GM21367 (cell line): ENCODE measurements around the gene TMEM184B.
A peak's percentile ranks its signal among the peaks of the same experiment; 100 is the strongest.

Experiments used
- ATAC-seq: cut with Tn5 transposase; IDR thresholded peaks from one replicate; pipeline ENCODE4 v1.9.1; 2021; ENCODE audit not compliant: unreplicated experiment

Gene TMEM184B

DNA sequence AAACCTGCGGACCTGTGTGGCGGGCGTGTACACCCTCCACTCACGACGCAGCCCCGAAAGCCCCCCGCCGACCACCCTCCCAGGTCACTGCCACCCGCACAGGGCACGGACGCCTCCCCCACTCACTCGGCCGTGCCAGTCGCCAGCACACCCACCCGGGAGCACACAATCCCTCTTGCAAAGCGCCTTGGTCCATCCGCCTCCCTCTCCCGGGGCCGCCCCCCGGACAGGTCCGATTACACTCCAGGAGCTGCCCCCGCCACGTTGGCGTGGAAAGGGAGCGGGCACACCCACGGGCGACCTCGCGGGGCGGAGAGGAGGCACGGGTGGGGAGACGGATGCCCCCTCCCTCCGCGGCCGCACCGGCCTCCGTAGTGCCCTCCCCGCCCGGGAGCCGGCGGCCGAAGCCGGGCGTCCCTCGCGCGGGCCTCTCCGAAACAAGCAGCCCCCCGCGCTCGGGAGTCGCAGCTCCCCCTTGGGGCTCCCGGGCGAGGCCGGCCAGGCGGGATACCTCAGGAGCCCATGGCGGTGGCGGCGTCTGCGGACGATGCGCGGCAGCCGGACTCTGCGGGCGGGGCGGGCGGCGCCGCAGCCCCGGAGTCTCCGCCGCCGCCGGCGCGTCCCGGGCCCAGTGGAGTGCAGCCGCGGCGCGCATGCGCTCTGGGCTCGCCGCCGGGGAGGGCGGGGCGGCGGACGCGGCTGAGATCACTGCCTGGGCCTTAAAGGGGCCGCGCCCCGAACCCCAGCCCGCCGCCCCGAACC lies at the start of gene TMEM184B:
TMEM184B (minus strand) TSS at position 638 of the 762 bp plus-strand sequence. CDS start 25,049 bp downstream, outside the sequence.
- peak; percentile 51 for ATAC-seq

DNA sequence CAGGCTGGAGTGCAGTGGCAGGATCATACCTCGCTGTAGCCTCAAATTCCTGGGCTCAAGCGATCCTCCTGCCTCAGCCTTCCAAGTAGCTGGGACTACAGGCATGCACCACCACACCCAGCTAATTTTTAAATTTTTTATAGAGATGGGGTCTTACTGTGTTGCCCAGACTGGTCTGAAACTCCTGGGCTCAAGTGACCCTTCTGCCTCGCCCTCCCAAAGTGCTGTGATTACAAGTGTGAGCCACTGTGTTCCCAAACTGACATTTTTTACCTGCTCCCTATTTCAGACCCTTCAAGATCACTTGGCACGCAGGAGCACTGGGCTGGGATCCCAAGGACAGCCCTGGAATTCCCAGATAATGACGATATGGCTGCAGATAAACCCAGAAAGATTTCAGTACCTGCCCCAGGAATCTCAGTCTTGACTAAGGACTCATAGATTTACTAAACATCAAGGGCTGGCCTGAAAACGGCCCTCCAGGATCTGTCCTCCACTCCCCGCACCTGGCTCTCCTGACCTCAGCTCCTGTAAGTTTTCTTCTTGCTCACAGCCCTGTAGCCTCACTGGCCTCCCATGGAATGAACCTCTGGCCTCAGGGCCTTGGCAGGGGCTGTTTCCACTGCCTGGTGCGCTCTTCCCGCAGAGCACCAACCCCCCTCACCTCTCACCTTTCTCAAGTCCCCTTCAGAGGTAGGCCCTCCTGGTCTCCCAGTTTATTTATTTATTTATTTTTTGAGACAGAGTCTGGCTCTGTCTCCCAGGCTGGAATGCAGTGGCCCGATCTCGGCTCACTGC lies 48.0 kb upstream of the TMEM184B start:
- ATAC-seq, result no peak

DNA sequence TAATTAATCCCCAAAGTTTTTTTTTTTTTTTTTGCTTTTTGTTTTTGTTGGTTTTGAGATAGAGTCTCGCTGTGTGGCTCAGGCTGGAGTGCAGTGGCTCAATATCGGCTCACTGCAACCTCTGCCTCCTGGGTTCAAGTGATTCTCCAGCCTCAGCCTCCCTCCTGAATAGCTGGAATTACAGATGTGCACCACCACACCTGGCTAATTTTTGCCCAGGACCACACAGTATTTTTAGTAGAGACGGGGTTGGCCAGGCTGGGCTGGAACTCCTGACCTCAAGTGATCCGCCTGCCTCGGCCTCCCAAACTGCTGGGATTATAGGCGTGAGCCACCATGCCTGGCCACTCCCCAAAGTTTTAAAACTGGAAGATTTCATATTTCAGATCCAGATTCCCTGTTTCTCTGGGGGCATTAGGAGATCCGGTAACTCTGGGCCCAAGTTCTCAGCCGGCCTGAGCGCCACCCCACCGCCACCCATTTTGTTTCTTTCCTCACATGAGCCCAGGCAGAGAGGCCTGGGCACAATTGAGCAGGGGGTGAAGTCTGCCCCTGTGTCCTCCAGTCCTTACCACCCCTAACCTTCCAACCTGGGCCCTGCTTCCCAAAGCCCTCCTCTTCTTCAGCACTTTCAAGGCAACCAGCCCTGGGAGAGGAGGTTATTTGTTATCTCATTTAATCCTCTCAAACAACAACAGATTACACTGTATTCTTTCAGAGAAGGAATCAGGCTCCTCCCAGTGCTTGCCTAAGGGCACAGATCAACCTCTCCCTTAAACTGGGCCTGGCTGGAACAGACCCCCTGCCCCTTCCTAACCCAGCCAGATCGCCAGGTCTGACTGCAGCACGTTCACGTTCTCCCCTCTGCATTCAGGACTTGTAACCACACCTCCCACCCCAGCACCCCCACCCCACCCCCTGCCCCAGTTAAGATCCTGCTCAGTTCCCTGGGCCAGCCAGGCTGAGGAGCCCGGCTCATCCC lies 46.3 kb upstream of the TMEM184B start:
- ATAC-seq, result no peak

DNA sequence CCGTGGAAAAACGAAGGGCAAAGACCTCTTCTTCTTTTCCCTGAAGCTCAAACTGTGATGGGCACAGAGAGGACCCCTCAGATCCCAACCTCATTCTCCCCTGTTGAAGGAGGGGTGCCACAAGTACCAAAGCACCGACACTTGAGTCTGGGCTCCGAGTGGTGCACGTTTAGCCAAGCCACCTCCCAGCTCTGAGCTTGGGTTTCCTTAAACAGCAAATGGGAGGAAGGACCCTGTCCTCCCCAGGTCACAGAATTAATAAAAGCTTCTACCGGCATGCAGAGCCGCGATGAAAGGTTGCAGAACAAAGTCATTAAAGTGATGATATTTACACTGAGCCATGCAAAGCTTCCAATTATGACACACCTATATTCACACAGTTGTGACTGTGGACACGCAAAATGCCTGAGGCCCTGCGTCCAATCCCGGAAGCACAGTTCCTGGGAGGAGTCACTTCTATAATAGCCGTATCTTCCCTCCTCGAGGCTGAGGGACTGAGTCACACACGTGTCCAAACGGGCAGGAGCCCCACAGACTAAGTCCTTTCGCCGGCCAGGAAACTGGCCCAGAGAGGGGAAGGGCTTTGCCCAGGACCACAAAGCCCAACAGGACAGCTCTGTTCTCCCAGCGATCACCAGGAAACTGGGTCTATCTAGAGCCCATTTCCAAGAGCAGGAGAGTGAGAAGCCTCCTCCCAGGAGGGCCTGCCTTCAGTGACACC lies 45.3 kb upstream of the TMEM184B start:
- ATAC-seq, result no peak

DNA sequence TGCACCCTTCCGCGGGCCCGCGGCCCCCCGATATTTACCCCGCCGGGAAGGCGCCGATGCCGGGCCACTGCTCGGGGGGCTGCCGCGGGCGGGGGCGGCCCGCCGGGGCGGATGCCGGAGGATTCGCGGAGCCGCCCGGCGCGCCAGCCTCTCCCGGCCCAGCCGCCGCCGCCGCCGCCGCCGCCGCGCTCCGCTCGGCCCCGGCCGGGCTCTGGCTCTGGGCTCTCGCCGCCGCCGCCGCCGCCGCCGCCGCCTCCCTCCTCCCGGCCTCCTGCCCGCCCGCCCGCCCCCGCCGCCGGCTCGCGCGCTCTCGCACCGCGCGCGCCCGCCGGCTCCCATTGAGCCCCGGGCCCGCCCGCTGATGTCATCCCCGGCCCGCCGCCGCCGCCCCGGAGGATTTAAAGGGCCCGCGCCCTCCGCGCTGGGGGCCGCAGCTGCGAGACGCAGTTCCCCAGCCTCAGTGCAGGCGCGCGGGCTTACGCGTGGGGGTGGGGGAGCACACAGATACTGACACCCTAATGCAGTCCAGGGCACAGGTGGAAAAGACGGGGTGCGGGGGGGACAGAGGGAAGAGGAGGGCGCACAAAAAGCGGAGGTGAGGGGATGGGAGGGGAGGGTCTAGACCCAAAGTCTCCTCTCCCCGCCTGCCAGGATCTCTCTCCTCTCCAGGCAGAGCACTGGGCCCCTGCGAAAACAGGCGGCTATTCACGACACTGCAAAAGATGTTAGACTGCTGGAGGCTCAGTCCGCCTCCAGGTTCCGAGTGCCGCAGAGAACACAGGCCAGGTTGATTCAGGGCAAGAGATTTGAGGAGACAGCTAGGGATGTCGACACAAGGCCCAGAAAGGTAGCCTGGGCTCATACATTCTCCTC lies 44.5 kb upstream of the TMEM184B start, which contains the start of gene CSNK1E:
CSNK1E (minus strand) TSS at position 312 of the 873 bp plus-strand sequence. CDS start 3,276 bp downstream, outside the sequence.
- no peak for ATAC-seq

DNA sequence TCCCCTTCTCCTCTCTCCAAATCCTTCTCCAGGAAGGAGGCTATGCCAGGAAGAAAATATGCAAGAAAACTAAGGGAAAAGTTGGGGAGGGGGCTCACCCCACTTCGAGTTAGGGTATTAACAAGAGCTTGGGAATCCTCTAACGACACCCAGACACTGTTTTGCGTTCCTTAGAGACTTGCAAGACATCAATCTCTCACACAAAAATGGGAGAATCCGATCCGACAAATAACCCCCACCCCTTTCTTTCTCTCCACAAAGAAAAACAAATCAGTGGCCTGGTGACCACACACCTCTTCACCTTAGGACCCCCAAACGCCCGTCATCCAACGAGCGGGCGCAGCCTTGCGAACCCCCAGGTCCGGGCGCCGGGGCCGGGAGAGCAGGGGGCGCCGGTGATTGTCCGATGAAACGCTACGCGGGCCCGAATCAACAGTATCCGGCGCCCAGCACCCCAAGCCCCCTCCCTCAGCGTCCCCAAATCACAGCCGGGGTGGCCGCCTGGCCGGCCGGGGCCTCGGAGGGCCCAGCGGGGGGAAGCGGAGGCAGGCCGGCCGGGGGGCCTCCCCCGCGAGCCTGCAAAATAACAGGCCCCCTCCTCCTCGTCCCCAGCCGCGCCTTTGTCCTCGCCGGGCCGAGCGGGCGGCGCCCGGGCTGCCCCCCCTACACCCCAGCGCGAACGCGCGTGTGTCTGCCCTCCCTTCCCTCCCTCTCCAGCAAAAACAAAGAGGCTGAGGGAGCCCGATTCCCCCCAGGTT lies 43.7 kb upstream of the TMEM184B start:
- no peak for ATAC-seq

DNA sequence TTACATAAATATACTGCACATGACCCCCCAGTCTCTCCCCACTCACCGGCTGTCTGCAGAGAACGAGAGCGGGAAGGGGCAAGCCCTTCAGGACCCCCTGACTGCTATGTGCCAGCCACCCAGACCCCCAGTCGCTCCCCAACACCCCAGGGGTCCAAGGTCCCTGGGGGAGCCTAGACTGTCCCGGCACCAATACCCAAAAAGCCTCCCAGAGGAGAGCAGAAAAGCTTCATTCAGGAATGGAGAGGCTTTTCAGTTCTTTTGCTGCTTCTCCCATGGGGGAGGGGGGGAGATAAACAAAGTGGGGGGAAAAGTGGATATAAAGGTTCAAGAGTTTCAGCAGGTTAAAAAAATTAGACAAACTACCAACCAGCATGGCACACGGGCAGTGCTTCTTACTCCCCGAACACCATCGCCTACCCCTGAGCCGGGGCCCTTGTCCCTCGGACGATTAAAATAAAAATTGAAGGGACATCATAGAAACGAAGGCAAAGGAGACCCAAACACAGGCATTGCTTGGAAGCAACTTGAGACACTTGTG lies 43.1 kb upstream of the TMEM184B start:
- no peak for ATAC-seq

DNA sequence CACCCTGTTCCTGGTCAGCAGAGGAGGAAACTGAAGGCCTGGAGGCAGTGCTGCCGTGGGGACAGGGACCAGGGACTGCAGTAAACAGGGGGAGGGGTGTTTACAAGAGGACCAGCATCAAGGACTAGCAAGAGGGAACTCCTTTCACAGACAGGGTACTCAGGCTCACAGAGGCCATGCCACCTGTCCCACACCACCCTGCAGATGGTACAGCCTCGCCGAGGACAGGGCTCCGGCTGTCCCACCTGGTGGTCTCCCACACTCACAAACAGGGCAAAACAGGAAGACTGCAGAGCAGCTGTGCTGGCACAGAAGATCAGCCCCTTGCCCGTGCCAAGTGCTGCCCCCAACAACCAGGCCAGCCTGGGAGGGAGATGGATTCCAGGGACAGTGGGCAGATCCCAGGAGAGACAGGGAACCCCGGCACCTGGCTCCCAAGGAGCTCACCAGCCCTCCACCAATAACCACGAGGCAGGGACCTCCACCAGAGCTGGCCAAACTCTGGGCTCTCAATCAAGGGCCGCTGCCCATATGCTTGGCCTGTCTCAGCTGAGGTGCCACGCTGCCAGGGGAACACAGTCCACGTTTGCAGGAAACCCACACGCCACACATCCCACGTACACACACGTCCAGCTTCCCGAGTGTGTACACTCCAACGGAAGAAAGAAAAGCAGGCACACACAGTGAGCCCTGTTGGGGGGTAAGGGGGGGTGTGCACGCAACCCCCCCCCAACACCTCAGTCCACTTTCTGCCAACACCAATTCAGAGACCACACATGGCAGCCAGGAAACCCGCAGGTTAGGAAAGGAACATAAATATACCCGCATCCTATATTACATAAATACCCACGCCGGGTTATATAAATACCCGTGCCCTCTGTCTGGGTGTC lies 42.4 kb upstream of the TMEM184B start:
- ATAC-seq, result no peak

DNA sequence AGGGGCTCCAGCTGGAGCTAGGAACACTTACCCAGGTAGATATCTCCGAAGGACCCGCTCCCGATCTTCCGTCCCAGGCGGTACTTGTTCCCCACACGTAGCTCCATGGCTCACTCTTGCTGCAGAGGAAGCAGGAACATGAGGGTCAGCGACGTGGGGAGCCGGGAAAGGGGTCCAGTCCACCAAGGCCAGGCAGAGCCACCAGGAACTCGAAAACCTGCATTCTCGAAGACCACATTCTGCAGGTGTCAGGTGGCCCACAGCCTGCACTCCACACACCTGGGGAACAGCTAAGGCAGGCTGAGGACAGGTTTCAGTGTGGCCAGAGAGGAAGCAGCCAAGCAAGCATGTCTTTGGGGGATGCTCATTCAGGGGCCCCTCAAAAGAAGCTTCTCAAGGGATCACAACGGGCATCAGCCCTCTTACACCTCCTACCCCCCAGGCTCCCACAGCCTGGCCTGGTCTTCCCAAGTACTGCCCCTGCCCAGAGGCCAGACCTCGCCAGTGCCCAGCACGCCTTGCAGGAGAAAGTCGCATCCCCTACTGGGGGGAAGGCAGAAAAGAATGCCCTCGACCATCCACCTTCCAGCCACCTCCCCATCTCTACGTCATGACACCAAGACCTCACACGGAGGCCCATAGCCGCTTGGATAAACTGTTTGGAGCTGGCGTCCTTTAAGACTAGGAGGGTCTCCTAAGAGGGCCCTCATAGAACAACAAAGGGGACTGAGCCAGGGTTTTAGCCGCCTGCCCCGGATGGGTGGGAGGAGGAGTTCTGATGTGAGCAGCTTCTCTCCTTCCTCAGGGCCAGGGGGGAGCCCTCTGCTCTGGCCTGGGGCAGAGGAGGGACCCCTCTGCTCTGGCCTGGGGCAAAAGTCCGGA lies 41.5 kb upstream of the TMEM184B start:
- no peak for ATAC-seq

DNA sequence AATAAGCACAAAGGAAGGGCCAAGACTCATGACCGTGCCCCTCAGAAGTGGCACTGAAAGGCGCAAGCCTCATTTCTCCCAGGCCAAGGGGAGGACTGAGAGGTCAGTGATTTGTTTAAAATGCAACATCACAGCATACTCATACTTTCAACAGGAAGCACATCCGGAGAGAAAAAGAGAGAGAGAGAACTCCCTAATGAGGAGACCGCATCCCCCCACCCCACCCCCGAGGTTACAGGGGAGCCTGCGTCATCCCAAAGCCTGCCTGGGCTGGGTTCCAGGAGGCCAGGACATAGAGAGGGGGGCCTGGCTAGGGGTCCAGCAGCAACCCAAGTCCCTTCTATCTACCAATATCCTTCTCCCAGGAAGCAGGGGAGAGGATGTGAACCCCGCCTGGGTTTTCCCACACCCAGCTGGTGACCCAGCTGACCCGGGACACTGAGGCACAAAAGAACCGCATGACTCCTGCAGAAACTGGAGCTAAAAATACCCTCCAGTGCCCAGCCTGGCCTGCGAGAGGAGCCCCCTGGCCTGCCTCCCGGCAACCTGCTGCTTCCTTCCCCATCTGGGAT lies 40.7 kb upstream of the TMEM184B start:
- ATAC-seq, result no peak

DNA sequence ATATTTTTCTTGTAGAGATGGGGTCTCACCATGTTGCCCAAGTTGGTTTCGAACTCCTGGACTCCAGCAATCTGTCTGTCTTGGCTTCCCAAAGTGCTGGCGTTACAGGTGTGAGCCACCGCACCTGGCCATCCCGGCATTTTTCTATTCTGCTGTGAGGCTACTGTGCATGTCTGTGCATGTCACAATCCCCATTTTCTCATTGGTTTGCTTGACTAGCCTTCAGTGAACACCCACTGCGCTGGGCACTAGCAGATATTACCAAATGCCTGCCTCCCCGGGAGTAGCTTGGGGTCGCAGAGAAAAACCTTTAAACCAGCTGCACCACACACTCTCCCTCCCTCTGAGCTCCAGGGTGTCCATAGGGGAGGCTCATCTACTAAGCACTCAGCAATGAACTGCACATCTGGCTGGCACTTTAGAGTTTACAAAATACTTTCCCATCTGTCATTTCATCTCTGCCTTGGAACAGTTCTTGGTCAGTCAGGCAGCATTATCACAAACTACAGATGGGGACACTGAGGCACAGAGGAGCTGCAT lies 39.5 kb upstream of the TMEM184B start:
- no peak for ATAC-seq

DNA sequence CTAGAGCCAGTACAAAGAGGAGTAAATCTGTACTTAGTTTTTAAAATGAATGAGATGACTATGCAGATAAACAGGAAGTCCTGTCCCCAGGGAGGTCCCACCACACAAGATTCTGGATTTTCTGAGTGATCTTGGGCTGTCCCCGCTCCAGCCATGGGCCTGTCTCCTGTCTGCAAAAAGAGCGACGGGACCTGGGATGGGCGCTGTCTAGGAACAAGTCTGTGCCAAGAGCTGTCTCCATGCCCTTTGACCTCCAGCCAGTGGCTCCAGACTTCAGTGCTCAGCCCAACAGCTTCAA lies 38.5 kb upstream of the TMEM184B start:
- ATAC-seq, result no peak

DNA sequence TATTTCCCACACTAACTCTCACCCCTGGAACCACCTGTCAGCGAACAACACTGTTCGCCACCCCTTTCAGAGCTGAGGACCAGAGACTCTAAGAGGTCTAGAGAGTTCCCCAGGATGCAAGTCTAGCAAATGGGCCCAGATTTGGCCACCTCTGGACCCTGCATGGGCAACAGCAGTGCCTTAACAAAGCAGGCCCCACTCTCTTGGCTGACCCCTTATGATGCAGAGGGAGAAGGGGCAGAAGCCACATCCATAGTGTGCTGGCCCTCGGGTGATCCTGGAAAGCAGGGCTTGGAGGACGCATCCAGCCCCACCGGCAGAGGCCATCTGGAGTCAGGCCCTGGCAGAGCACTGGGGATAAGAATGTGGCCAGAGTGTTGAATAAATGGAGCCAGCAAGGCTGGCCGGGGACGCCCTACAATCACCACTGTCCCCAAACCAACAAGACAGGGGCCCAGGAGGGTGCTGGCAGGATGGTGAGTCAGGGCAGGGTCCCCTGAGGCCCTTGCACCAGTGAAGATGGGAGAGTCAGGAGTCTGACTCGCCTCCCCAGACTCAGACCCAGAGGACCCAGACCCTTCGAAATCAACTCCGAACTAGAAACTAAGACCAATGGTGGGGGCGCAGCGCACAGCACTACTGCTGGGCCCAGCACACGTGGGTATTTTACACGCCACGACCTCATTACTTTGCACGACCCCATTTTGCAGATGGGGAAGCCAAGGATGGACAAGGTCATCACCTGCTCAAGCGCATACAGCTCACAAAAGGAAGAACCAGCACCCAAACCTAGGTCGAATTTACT lies 37.9 kb upstream of the TMEM184B start:
- no peak for ATAC-seq

DNA sequence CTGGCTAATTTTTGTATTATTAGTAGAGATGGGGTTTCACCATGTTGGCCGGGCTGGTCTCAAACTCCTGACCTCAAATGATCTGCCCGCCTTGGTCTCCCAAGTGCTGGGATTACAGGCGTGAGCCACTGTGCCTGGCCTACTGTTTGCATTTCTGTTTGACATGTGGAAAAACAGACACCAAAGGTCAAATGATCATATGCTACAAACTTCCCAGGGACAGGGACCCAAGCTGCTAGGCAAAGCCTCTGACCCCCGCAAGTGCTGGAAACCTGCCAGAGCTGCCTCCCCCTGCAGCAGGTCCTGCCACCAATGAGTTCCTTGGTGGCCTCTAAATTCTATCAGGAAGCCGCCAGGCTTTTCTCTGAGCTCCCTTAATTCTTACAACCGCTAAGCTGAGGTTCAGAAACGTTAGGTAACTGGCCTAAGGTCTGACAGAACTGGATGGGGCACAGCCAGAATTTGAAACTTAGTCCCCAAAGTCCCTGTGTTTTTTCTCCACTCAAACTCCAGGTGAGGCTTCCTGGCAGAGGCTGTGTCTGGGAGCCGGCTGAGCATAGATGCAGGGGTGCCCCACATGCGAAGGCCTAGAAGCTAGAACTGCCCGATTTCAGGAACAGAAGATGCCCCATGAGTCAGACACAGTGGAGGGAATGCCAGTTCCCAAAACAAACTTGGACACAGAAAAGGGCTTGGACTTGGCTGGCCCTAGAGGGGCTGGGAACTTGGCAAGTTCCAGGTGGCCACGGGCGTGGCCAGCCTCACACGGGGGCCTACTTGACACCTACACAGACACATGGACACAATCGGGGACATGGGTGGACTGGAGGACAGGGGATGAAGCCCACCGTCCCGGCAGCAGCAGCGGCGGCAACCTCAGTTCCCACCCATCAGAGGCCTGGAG lies 37.1 kb upstream of the TMEM184B start:
- ATAC-seq, result no peak
